Esophagus muscularis mucosa (tissue), 3 donors: ENCODE measurements around the gene ALCAM.

Experiments used
- POLR2A ChIP-seq: fragments of 450-650 bp; IDR thresholded peaks from one replicate; pipeline ENCODE4 v1.6.1; 2017; ENCODE audit warnings: antibody characterized with exemption, moderate library complexity, mild to moderate bottlenecking, low read depth
- POLR2AphosphoS5 ChIP-seq, 2 donors: sonication (generic); formaldehyde crosslinking; IDR thresholded peaks; one replicate each; pipeline ENCODE4 v1.6.1; 2017; ENCODE audit warnings: antibody characterized with exemption in 2 of 2
- TF ChIP-seq, protein P1 (sequence below), 3 experiments: fragments of 200-600 bp in 2 of 3; fragments of 450-650 bp in 1 of 3; sonication (generic) in 2 of 3; IDR thresholded peaks; one replicate each; pipeline ENCODE4 v1.5.1; 2017 to 2019; ENCODE audit warnings: antibody characterized with exemption in 3 of 3, mild to moderate bottlenecking in 2 of 3, moderate library complexity in 1 of 3

DNA sequence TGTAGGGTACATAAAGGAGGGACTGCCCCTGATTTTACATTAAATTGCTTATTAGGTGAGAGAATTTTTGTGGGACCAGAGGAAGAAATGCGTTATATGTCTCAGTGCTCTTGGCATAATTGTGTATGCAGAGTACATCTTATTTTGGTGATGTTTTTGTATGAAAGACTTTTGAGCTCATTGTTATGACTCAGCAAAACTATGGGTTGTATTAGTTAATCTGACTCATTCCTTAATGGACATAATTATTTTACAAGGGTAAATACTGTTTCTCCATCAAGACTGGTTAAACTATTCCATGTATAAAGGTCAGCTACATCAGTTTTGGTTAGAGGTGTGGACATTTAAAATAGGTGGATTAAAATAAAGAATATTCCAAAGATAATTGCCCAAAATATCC, 156.8 kb downstream of the ALCAM start:
- TF ChIP-seq POLR2A = no peak
- no peak for TF ChIP-seq POLR2AphosphoS5 (IDR thresholded peaks at IDR 0.05)
- TF ChIP-seq, protein P1, sequence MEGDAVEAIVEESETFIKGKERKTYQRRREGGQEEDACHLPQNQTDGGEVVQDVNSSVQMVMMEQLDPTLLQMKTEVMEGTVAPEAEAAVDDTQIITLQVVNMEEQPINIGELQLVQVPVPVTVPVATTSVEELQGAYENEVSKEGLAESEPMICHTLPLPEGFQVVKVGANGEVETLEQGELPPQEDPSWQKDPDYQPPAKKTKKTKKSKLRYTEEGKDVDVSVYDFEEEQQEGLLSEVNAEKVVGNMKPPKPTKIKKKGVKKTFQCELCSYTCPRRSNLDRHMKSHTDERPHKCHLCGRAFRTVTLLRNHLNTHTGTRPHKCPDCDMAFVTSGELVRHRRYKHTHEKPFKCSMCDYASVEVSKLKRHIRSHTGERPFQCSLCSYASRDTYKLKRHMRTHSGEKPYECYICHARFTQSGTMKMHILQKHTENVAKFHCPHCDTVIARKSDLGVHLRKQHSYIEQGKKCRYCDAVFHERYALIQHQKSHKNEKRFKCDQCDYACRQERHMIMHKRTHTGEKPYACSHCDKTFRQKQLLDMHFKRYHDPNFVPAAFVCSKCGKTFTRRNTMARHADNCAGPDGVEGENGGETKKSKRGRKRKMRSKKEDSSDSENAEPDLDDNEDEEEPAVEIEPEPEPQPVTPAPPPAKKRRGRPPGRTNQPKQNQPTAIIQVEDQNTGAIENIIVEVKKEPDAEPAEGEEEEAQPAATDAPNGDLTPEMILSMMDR (IDR thresholded peaks at IDR 0.05) = no peak
